K562 (cell line): ENCODE data around the gene NFAM1. TPM values are rescaled to one million over a fixed set of nuclear protein-coding genes. Genes with fewer than 3 reads are reported as not detected.

Experiments used
- ARHGAP35 ChIP-seq: fragments of 450-650 bp; IDR thresholded peaks from 2 replicates; pipeline ENCODE4 v1.6.1; 2018; ENCODE audit not compliant: partially characterized antibody
- C11orf30 ChIP-seq: fragments of 450-650 bp; IDR thresholded peaks from 2 replicates; pipeline ENCODE4 v1.6.1; 2016; ENCODE audit warnings: low read depth, mild to moderate bottlenecking
- CREB5 ChIP-seq: fragments of 250-450 bp; sonication (Bioruptor Pico); IDR thresholded peaks from 2 replicates; pipeline ENCODE4 v1.5.0; 2020; ENCODE audit warnings: mild to moderate bottlenecking
- DMBX1 ChIP-seq: fragments of 250-450 bp; sonication (Bioruptor Pico); IDR thresholded peaks from 2 replicates; pipeline ENCODE4 v1.8.0; 2022; ENCODE audit warnings: inconsistent platforms, mild to moderate bottlenecking, moderate library complexity, borderline replicate concordance
- E2F5 ChIP-seq: sonication (generic); formaldehyde crosslinking; IDR thresholded peaks from 2 replicates; pipeline ENCODE4 v1.8.0; 2022; ENCODE audit warnings: mild to moderate bottlenecking, missing genetic modification reagents
- ETS2 ChIP-seq: IDR thresholded peaks from 2 replicates; pipeline ENCODE4 v1.6.1; 2016; ENCODE audit warnings: borderline replicate concordance, missing genetic modification characterization, mild to moderate bottlenecking, moderate library complexity, missing compliant biosample characterization; ENCODE audit not compliant: poor library complexity, severe bottlenecking
- FOXK2 ChIP-seq, 2 experiments: fragments of 450-650 bp; IDR thresholded peaks in 1 of 2; conservative IDR thresholded peaks in 1 of 2; 2 replicates each; pipeline ENCODE4 v1.6.1; 2016; ENCODE audit warnings: low read depth in 2 of 2, mild to moderate bottlenecking in 1 of 2
- FOXO4 ChIP-seq: fragments of 450-650 bp; formaldehyde crosslinking; IDR thresholded peaks from 2 replicates; pipeline ENCODE4 v1.4.0; 2020; ENCODE audit warnings: mild to moderate bottlenecking, moderate library complexity
- GATAD2A ChIP-seq: fragments of 450-650 bp; IDR thresholded peaks from 2 replicates; pipeline ENCODE4 v1.6.1; 2017
- HNRNPK ChIP-seq: fragments of 200-400 bp; formaldehyde crosslinking; IDR thresholded peaks from one replicate; pipeline ENCODE4 v1.6.1; 2018; ENCODE audit warnings: mild to moderate bottlenecking, low read depth, low read length; ENCODE audit not compliant: poor library complexity, severe bottlenecking
- HNRNPUL1 ChIP-seq: fragments of 200-400 bp; formaldehyde crosslinking; IDR thresholded peaks from 2 replicates; pipeline ENCODE4 v1.6.1; 2017; ENCODE audit warnings: low read length
- NFATC3 ChIP-seq: fragments of 450-650 bp; IDR thresholded peaks from 2 replicates; pipeline ENCODE4 v1.6.1; 2017; ENCODE audit warnings: mild to moderate bottlenecking
- NFE2 ChIP-seq: IDR thresholded peaks from 2 replicates; pipeline ENCODE4 v1.6.1; 2014; ENCODE audit warnings: antibody characterized with exemption, low read depth
- NR3C1 ChIP-seq: sonication (generic); formaldehyde crosslinking; IDR thresholded peaks from 2 replicates; pipeline ENCODE4 v1.8.1; 2022; ENCODE audit warnings: missing genetic modification reagents
- PCBP1 ChIP-seq: fragments of 200-400 bp; formaldehyde crosslinking; IDR thresholded peaks from 2 replicates; pipeline ENCODE4 v1.6.1; 2018; ENCODE audit warnings: mild to moderate bottlenecking, low read depth, low read length; ENCODE audit not compliant: poor library complexity, severe bottlenecking
- POLR3G ChIP-seq: IDR thresholded peaks from 2 replicates; pipeline ENCODE4 v1.6.1; 2011; ENCODE audit not compliant: insufficient read length, insufficient replicate concordance; ENCODE audit errors: extremely low read depth
- SMAD2 ChIP-seq: fragments of 150-350 bp; IDR thresholded peaks from 2 replicates; pipeline ENCODE4 v1.6.1; 2014; ENCODE audit warnings: low read depth, mild to moderate bottlenecking, low read length
- SNRNP70 ChIP-seq: fragments of 200-400 bp; formaldehyde crosslinking; optimal IDR thresholded peaks from 2 replicates; pipeline ENCODE3; 2017; ENCODE audit warnings: low read depth, low read length
- SP1 ChIP-seq: sonication (generic); formaldehyde crosslinking; IDR thresholded peaks from 2 replicates; pipeline ENCODE4 v1.8.1; 2022; ENCODE audit warnings: mild to moderate bottlenecking, missing genetic modification reagents
- STAT5B ChIP-seq: fragments of 250-450 bp; sonication (Bioruptor Pico); IDR thresholded peaks from 2 replicates; pipeline ENCODE4 v1.8.0; 2021; ENCODE audit warnings: mild to moderate bottlenecking, inconsistent platforms
- ZBED1 ChIP-seq: IDR thresholded peaks from 2 replicates; pipeline ENCODE4 v1.6.1; 2014
- ZBTB8A ChIP-seq: fragments of 450-650 bp; IDR thresholded peaks from 2 replicates; pipeline ENCODE4 v1.6.1; 2018; ENCODE audit warnings: mild to moderate bottlenecking, moderate library complexity; ENCODE audit not compliant: partially characterized antibody
- ZNF134 ChIP-seq: fragments of 250-450 bp; sonication (Bioruptor Pico); conservative IDR thresholded peaks from 2 replicates; pipeline ENCODE4 v1.4.0; 2020
- ZNF551 ChIP-seq: fragments of 250-450 bp; sonication (Bioruptor Pico); IDR thresholded peaks from 2 replicates; pipeline ENCODE4 v1.5.0; 2021; ENCODE audit warnings: mild to moderate bottlenecking, moderate library complexity
- ZNF780A ChIP-seq: fragments of 250-450 bp; sonication (Bioruptor Pico); IDR thresholded peaks from 2 replicates; pipeline ENCODE4 v1.5.0; 2021; ENCODE audit warnings: mild to moderate bottlenecking
- polyA plus RNA-seq, 8 experiments: library from polyadenylated mRNA; depleted of rRNA in 4 of 8; stranded (reverse) in 5 of 8; unstranded in 3 of 8; fragments of >200 nt; fragmentation: Nextera tagmentation in 2 of 8; fragmentation: Illumina TruSeq in 1 of 8; extraction: Ambion mirVana in 2 of 8; extraction: Trizol in 1 of 8; gene quantifications; 2 replicates each; pipeline versions ENCODE4 v1.2.1 to v1.2.3, GENCODE V29; 2011 to 2014; ENCODE audit warnings: inconsistent platforms in 1 of 8, missing spikeins in 1 of 8
- total RNA-seq, 7 experiments: library from RNA; depleted of rRNA in 6 of 7; stranded (reverse); fragments of >200 nt in 6 of 7; fragmentation: Illumina TruSeq in 2 of 7; extraction: Trizol in 2 of 7; gene quantifications; 2 replicates each; pipeline versions ENCODE4 v1.2.1 to v1.2.3, GENCODE V29; 2011 to 2021; ENCODE audit warnings: low replicate concordance in 1 of 7
- TF ChIP-seq, protein P1 (sequence below): sonication (generic); formaldehyde crosslinking; IDR thresholded peaks from 2 replicates; pipeline ENCODE4 v1.8.1; 2023; ENCODE audit warnings: mild to moderate bottlenecking, missing genetic modification reagents

NFAM1 gene
- total and polyA plus RNA-seq, 9 of the 15 experiments (the other 6 are each of a cell fraction or from before 2014, with no cell fraction given), result 0.01 to 0.18 (median 0.03) TPM; not detected in 5

DNA sequence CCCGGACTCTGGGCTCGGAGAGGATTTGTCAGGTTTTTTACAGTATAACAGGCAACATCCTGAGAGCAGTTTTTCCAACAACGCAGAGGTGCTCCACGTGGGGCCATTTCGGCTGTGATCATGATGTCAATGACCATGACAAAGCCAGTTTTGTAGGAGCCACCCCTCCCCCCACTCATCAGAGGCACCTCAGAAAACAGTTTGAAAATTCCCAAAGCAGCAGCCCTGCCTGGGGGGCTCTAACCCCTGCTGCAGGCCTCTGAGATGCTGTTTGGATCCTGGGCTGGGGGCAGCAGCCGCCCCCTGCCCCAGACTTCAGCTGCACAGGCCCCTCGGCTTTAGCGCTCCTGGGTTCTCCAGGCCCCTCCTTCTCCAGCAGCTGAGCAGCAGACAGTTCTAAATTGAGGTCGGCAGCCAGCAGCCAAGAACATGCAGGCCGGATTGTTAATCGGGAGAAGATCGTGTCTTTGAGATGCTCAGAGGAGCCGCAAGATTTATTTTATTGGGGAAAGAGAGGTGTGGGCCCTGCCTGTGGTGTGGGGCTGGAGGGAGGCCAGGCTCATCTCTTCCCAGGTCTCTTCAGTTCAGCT lies 19.4 kb downstream of the NFAM1 start (continued):
- no peak for TF ChIP-seq ETS2 (tag)
- TF ChIP-seq, protein P1, sequence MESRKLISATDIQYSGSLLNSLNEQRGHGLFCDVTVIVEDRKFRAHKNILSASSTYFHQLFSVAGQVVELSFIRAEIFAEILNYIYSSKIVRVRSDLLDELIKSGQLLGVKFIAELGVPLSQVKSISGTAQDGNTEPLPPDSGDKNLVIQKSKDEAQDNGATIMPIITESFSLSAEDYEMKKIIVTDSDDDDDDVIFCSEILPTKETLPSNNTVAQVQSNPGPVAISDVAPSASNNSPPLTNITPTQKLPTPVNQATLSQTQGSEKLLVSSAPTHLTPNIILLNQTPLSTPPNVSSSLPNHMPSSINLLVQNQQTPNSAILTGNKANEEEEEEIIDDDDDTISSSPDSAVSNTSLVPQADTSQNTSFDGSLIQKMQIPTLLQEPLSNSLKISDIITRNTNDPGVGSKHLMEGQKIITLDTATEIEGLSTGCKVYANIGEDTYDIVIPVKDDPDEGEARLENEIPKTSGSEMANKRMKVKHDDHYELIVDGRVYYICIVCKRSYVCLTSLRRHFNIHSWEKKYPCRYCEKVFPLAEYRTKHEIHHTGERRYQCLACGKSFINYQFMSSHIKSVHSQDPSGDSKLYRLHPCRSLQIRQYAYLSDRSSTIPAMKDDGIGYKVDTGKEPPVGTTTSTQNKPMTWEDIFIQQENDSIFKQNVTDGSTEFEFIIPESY (CRISPR knock-in tag), result peak; percentile 60; the same call in 1 of the 2 replicates
- no peak for TF ChIP-seq FOXK2 (conservative IDR thresholded peaks at IDR 0.05 in 1 of 2, IDR thresholded peaks at IDR 0.05 in 1 of 2; ENCODE audit: low read depth in 2 of 2)
- TF ChIP-seq ZBTB8A, result no peak
- TF ChIP-seq ARHGAP35, result no peak
- no peak for TF ChIP-seq SNRNP70
- TF ChIP-seq HNRNPK, result no peak
- TF ChIP-seq ZBED1, result no peak
- TF ChIP-seq CREB5 (CRISPR knock-in tag), result no peak
- TF ChIP-seq ZNF780A (CRISPR knock-in tag), result no peak
- no peak for TF ChIP-seq ZNF551 (CRISPR knock-in tag)
- TF ChIP-seq NFE2, result peak; percentile 85
- TF ChIP-seq SP1 (CRISPR knock-in tag), result no peak
- no peak for TF ChIP-seq ZNF134 (CRISPR knock-in tag)
- TF ChIP-seq FOXO4 (CRISPR knock-in tag), result no peak
- no peak for TF ChIP-seq GATAD2A
- TF ChIP-seq STAT5B (CRISPR knock-in tag), result no peak
- TF ChIP-seq HNRNPUL1, result no peak
- TF ChIP-seq SMAD2, result no peak
- TF ChIP-seq NR3C1 (CRISPR knock-in tag), result no peak
- TF ChIP-seq PCBP1, result no peak
- no peak; the same call in 1 of the 2 replicates for TF ChIP-seq DMBX1
- TF ChIP-seq E2F5 (CRISPR knock-in tag), result no peak
- no peak for TF ChIP-seq POLR3G
- TF ChIP-seq C11orf30, result peak; percentile 61
- no peak for TF ChIP-seq NFATC3
